DMS79 treated with DMSO at 0.1 percent for 48 hours (cell line): Measurements from ENCODE around the gene SNX32.

Source experiments
- DNase-seq: peaks from one replicate; lab custom pipeline; 2025; lab: John Stamatoyannopoulos, UW

Gene SNX32

GRCh38 chr11:65833297-65834030 lies at the start of gene SNX32:
Gene SNX32, plus strand, starts transcription at chr11:65833963. Its CDS starts 103 bp downstream, at chr11:65834066.
- peak; percentile 92 for DNase-seq

- DNase-seq: no peak
These were observed 48.3 kb upstream of the SNX32 start for GRCh38 chr11:65785319-65786007.

GRCh38 chr11:65786008-65786785 lies 47.6 kb upstream of the SNX32 start:
- DNase-seq: no peak

GRCh38 chr11:65786786-65787636 lies 46.8 kb upstream of the SNX32 start, which contains the start of gene OVOL1:
Gene OVOL1, plus strand, starts transcription at chr11:65787063. Its CDS starts 311 bp downstream, at chr11:65787374.
- DNase-seq: peak; percentile 79

- peak; percentile 28 for DNase-seq
These were observed 45.8 kb upstream of the SNX32 start for GRCh38 chr11:65787649-65788622.

GRCh38 chr11:65788821-65789220 lies 44.9 kb upstream of the SNX32 start:
- no peak for DNase-seq

- DNase-seq: no peak
These were observed 44.3 kb upstream of the SNX32 start for GRCh38 chr11:65789230-65790103.

GRCh38 chr11:65790104-65790901 lies 43.5 kb upstream of the SNX32 start:
- no peak for DNase-seq

GRCh38 chr11:65790902-65791650 lies 42.7 kb upstream of the SNX32 start:
- DNase-seq: no peak

GRCh38 chr11:65791719-65792213 lies 42.0 kb upstream of the SNX32 start:
- peak; percentile 72 for DNase-seq

GRCh38 chr11:65792456-65792855 lies 41.3 kb upstream of the SNX32 start:
- no peak for DNase-seq

- DNase-seq: peak; percentile 74
These were observed 40.6 kb upstream of the SNX32 start for GRCh38 chr11:65793144-65793581.

- peak; percentile 21 for DNase-seq
These were observed 40.0 kb upstream of the SNX32 start for GRCh38 chr11:65793625-65794400.

GRCh38 chr11:65794570-65795510 lies 38.9 kb upstream of the SNX32 start:
- DNase-seq: no peak

- no peak for DNase-seq
These were observed 36.8 kb upstream of the SNX32 start for GRCh38 chr11:65796726-65797601.
